GM12878 (cell line): ENCODE results near the gene CTNNA2. TPM values are rescaled to one million over a fixed set of nuclear protein-coding genes. Genes with fewer than 3 reads are reported as not detected.

Experiments used
- ATAC-seq: fragments of 200-7000 bp; cut with Tn5 transposase; 3 replicates; pipeline ENCODE4 v1.9.1; 2020; ENCODE audit warnings: mild to moderate bottlenecking, moderate library complexity
- BruUV-seq: library from RNA; stranded (reverse); fragments of 400-500 nt; replicated peaks from 2 replicates; lab custom pipeline; 2021; lab: Mats Ljungman, UMichigan
- CTCF ChIA-PET: fragments of 300-600 bp; sonication (Branson Sonifier 250); formaldehyde crosslinking; extraction: SDS; loops from one replicate; lab custom pipeline; 2021; ENCODE audit warnings: inconsistent platforms; lab: Yijun Ruan, JAX
- POLR2A ChIA-PET: fragments of 350-600 bp; formaldehyde crosslinking; extraction: SDS; loops from one replicate; lab custom pipeline; 2021; ENCODE audit warnings: inconsistent platforms; lab: Charles Lee
- RAD21 ChIA-PET: fragments of 300-600 bp; sonication (Branson Sonifier 250); formaldehyde crosslinking; loops from one replicate; lab custom pipeline; 2023; ENCODE audit warnings: antibody characterized with exemption; ENCODE audit not compliant: unreplicated experiment; lab: Charles Lee
- SMC1A ChIA-PET: fragments of 300-600 bp; sonication (Branson Sonifier 250); formaldehyde crosslinking; loops from one replicate; lab custom pipeline; 2023; ENCODE audit not compliant: unreplicated experiment, uncharacterized antibody; lab: Charles Lee
- DNase-seq: peaks from one replicate; pipeline ENCODE4 v3.0.0-alpha.2; 2011; ENCODE audit warnings: low read depth, low spot score
- FAIRE-seq: peaks from 3 replicates; lab custom pipeline; 2011; peaks lifted over from hg19 to GRCh38; lab: Jason Lieb, UNC
- H2AFZ ChIP-seq: 2 replicates; pipeline ENCODE4 v1.6.0; 2011; ENCODE audit warnings: low read depth, low read length, control low read depth; ENCODE audit not compliant: control insufficient read depth
- H3K27ac ChIP-seq: 2 replicates; pipeline ENCODE4 v1.5.1; 2011; ENCODE audit warnings: control low read depth; ENCODE audit not compliant: control insufficient read depth, insufficient read depth
- H3K27me3 ChIP-seq, 2 experiments: replicated peaks in 1 of 2; 2 replicates each; pipeline versions ENCODE4 v1.6.0 to v1.6.1; 2011; ENCODE audit warnings: low read length in 1 of 2; ENCODE audit not compliant: control insufficient read depth in 2 of 2, insufficient read depth in 2 of 2
- H3K36me3 ChIP-seq, 2 experiments: 2 replicates each; pipeline ENCODE4 v1.5.1; 2011; ENCODE audit warnings: low read length in 1 of 2; ENCODE audit not compliant: control insufficient read depth in 2 of 2, insufficient read depth in 2 of 2
- H3K4me1 ChIP-seq: 2 replicates; pipeline ENCODE4 v1.6.1; 2011; ENCODE audit warnings: mild to moderate bottlenecking, low read length, moderate library complexity, mixed read lengths; ENCODE audit not compliant: control insufficient read depth, insufficient read depth
- H3K4me2 ChIP-seq: 2 replicates; pipeline ENCODE4 v1.6.0; 2011; ENCODE audit warnings: control low read depth; ENCODE audit not compliant: control insufficient read depth, insufficient read depth
- H3K4me3 ChIP-seq: fragments of 200-600 bp; sonication (generic); 2 replicates; pipeline ENCODE4 v1.5.1; 2016
- H3K79me2 ChIP-seq: 2 replicates; pipeline ENCODE4 v1.6.0; 2011; ENCODE audit warnings: low read length; ENCODE audit not compliant: control insufficient read depth, insufficient read depth
- H3K9ac ChIP-seq: 2 replicates; pipeline ENCODE4 v1.8.0; 2011; ENCODE audit warnings: low read length, control low read depth, mixed read lengths; ENCODE audit not compliant: control insufficient read depth, insufficient read depth
- H3K9me3 ChIP-seq: replicated peaks from 3 replicates; pipeline ENCODE4 v1.5.1; 2011; ENCODE audit warnings: mild to moderate bottlenecking, low read length; ENCODE audit not compliant: control insufficient read depth, insufficient read depth
- H4K20me1 ChIP-seq: 2 replicates; pipeline ENCODE4 v1.6.0; 2011; ENCODE audit not compliant: control insufficient read depth, insufficient read depth
- BMI1 ChIP-seq: fragments of 450-650 bp; IDR thresholded peaks from 2 replicates; pipeline ENCODE4 v1.6.1; 2016; ENCODE audit warnings: mild to moderate bottlenecking, moderate library complexity, borderline replicate concordance
- EZH2 ChIP-seq: IDR thresholded peaks from 2 replicates; pipeline ENCODE4 v1.6.1; 2012; ENCODE audit warnings: low read depth, mild to moderate bottlenecking, control low read depth, inconsistent platforms, low read length, borderline replicate concordance; ENCODE audit not compliant: control insufficient read depth
- NFYA ChIP-seq: IDR thresholded peaks from 2 replicates; pipeline ENCODE4 v1.6.1; 2011; ENCODE audit warnings: low read depth, mild to moderate bottlenecking, low read length, improper control_type of control experiment, borderline replicate concordance
- POLR2AphosphoS2 ChIP-seq: IDR thresholded peaks from 2 replicates; pipeline ENCODE4 v1.6.1; 2011; ENCODE audit warnings: low read depth, mild to moderate bottlenecking, low read length, improper control_type of control experiment, moderate library complexity
- TARDBP ChIP-seq: IDR thresholded peaks from 2 replicates; pipeline ENCODE4 v1.6.1; 2016; ENCODE audit warnings: borderline replicate concordance
- USF2 ChIP-seq: IDR thresholded peaks from 2 replicates; pipeline ENCODE4 v1.6.1; 2011; ENCODE audit warnings: low read depth, low read length, improper control_type of control experiment, borderline replicate concordance
- ZSCAN29 ChIP-seq: fragments of 450-650 bp; IDR thresholded peaks from 2 replicates; pipeline ENCODE4 v1.6.1; 2017; ENCODE audit warnings: mild to moderate bottlenecking, moderate library complexity
- WGBS: methylation state at CpG from one replicate; pipeline ENCODE4 v1.1.6; 2016; ENCODE audit warnings: low lambda C conversion rate; ENCODE audit not compliant: insufficient replicate concordance, insufficient coverage; ENCODE audit errors: missing lambda C conversion rate; 5-methylcytosine and 5-hydroxymethylcytosine counted together
- in situ Hi-C: fragments of 300-500 bp; cut with MboI; formaldehyde crosslinking; loops from 9 replicates; pipeline ENCODE4 v1.14.3; 2018; ENCODE audit warnings: mixed read lengths
- intact Hi-C: fragments of 100-400 bp; cut with micrococcal nuclease; formaldehyde crosslinking; loops from one replicate; pipeline ENCODE4 v1.14.2; 2022; ENCODE audit not compliant: unreplicated experiment
- polyA plus RNA-seq, 11 experiments: library from polyadenylated mRNA; depleted of rRNA in 4 of 11; unstranded in 6 of 11; stranded (reverse) in 5 of 11; fragments of >200 nt; fragmentation: Nextera tagmentation in 4 of 11; fragmentation: Illumina TruSeq in 1 of 11; extraction: Ambion mirVana in 4 of 11; extraction: Trizol in 1 of 11; gene quantifications; 1 replicate in 1 of 11; 2 replicates in 10 of 11; pipeline versions ENCODE4 v1.2.1 to v1.2.3, GENCODE V29; 2011 to 2016; ENCODE audit warnings: inconsistent platforms in 2 of 11, missing spikeins in 2 of 11, low read depth in 1 of 11
- total RNA-seq, 4 experiments: library from RNA; depleted of rRNA in 3 of 4; stranded (reverse); fragments of >200 nt in 3 of 4; fragmentation: Illumina TruSeq in 1 of 4; extraction: Trizol in 1 of 4; gene quantifications; 2 replicates each; pipeline versions ENCODE4 v1.2.1 to v1.2.3, GENCODE V29; 2013 to 2021

CTNNA2 gene
- total and polyA plus RNA-seq, 10 of the 15 experiments (the other 5 are each of a cell fraction or from before 2014, with no cell fraction given), result 2.4 to 36.2 (median 6.6) TPM

GRCh38 chr2:80380736-80381135 lies 867.9 kb downstream of the CTNNA2 start:
- in situ Hi-C loops (no loop called here), intact Hi-C loops (no loop called here)
- FAIRE-seq, result no peak
- no peaks in the 10 kb centered on the region for H3K79me2 ChIP-seq
- RAD21 ChIA-PET, result no interaction called here
- H3K9ac ChIP-seq, result no peak overlapping the region
- no peak overlapping the region for H3K4me3 ChIP-seq
- SMC1A ChIA-PET, result no interaction called here
- H3K4me1 ChIP-seq, result no peaks in the 10 kb centered on the region
- CTCF ChIA-PET, result no interaction called here
- POLR2A ChIA-PET, result interaction anchor here (1.3 kb wide), 1 partner anchor 13 kb away, joined by 3 read pairs; no protein-coding TSS in a partner anchor
- no peak overlapping the region for H3K4me2 ChIP-seq
- no peak; the same call in 2 of the 3 replicates for ATAC-seq
- H3K36me3 ChIP-seq, result no peaks in the 10 kb centered on the region
- no peaks in the 10 kb centered on the region for H3K27me3 ChIP-seq
- DNase-seq, result no peak
- H4K20me1 ChIP-seq, result no peaks in the 10 kb centered on the region
- TF ChIP-seq EZH2, result no peak
- no peak for TF ChIP-seq BMI1
- TF ChIP-seq POLR2AphosphoS2, result no peak
- no peak for TF ChIP-seq ZSCAN29
- no peak for TF ChIP-seq NFYA
- no peak for TF ChIP-seq TARDBP
- no TSS peak for BruUV-seq
- 30% methylated on average over 3 of the region's 3 CpGs for WGBS
- no peaks in the 10 kb centered on the region for H3K9me3 ChIP-seq
- H3K27ac ChIP-seq, result no peak overlapping the region
- no peak overlapping the region for H2AFZ ChIP-seq

- no peak overlapping the region for H3K4me3 ChIP-seq
- no peak overlapping the region for H3K4me2 ChIP-seq
- no peak overlapping the region for H3K9ac ChIP-seq
- in situ Hi-C loops (no loop called here), intact Hi-C loops (no loop called here)
- ChIA-PET CTCF (no interaction called here), POLR2A (interaction anchor here (1.3 kb wide), 1 partner anchor 14 kb away, joined by 3 read pairs; no protein-coding TSS in a partner anchor), SMC1A (interaction anchor here (1.7 kb wide), 1 partner anchor 54 kb away, joined by 4 read pairs; no protein-coding TSS in a partner anchor), RAD21 (no interaction called here)
- no peaks in the 10 kb centered on the region for H3K36me3 ChIP-seq
- no peaks in the 10 kb centered on the region for H4K20me1 ChIP-seq
- 4% methylated on average over 3 of the region's 3 CpGs for WGBS
- H3K79me2 ChIP-seq, result no peaks in the 10 kb centered on the region
- no peaks in the 10 kb centered on the region for H3K4me1 ChIP-seq
- H3K27ac ChIP-seq, result no peak overlapping the region
- H3K27me3 ChIP-seq, result no peaks in the 10 kb centered on the region
- no peak overlapping the region for H2AFZ ChIP-seq
- BruUV-seq, result no TSS peak
- no peak for TF ChIP-seq USF2
- no peak for ATAC-seq
- no peaks in the 10 kb centered on the region for H3K9me3 ChIP-seq
- no peak for FAIRE-seq
- no peak for DNase-seq
These were observed 868.8 kb downstream of the CTNNA2 start for GRCh38 chr2:80381666-80382065.
